ENCODE measurements around the gene TUBD1.
"Not testable (repeated sequence)": the region's sequence is repeated elsewhere in the genome, so short reads cannot be mapped to it uniquely, and the experiment has no call there.

Gene TUBD1, protein sequence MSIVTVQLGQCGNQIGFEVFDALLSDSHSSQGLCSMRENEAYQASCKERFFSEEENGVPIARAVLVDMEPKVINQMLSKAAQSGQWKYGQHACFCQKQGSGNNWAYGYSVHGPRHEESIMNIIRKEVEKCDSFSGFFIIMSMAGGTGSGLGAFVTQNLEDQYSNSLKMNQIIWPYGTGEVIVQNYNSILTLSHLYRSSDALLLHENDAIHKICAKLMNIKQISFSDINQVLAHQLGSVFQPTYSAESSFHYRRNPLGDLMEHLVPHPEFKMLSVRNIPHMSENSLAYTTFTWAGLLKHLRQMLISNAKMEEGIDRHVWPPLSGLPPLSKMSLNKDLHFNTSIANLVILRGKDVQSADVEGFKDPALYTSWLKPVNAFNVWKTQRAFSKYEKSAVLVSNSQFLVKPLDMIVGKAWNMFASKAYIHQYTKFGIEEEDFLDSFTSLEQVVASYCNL

DNA sequence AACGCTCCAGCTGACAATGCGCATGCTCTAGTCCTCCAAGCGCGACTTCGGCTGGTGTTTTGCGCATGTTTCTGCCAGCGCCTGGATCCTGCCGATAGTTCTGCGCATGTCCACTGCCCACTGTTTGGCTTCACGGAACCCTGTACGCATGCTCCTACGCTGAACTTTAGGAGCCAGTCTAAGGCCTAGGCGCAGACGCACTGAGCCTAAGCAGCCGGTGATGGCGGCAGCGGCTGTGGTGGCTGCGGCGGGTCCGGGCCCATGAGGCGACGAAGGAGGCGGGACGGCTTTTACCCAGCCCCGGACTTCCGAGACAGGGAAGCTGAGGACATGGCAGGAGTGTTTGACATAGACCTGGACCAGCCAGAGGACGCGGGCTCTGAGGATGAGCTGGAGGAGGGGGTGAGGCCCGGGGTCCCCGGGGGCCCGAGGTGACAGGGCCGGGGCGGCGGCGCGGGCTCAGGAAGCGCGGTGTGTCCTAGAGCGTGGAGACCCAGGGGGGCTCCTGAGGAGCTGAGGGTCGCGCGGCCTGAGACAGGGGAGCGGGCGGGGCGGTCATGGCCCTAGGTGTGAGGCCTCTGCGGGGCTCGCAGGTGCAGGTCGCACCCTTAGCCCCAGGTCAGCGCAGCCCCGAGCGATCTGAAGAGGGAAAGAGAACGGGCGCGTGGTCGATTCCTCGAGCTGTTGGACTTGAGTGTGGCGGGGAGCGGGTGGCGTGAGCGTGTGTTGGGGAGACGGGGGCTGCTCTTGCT lies at the start of gene TUBD1, which contains the start of gene RPS6KB1:
Gene TUBD1, minus strand, starts transcription at position 20 of the 752 bp plus-strand sequence. CDS start 1,941 bp downstream, outside the sequence.
Gene RPS6KB1, plus strand, starts transcription at position 198 of the 752 bp plus-strand sequence. Its CDS starts 64 bp downstream, at position 262.
- DNase-seq, result peak; percentile 97

DNA sequence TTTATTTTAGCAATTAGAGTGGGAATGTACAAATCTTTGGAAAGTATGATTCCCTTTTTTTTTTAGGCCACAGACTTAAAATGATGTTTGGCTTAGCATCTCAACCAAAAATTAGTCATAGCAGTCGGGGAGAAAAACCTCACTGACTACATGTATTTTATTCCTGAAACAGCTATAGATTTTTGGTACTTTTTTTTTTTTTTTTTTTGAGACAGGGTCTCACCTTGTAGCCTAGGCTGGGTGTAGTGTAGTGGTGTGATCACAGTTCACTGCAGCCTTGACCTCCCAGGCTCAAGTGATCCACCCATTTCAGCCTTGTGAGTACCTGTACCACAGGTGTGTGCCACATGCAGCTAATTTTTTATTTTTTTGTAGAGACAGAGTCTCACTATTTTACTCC lies 48.4 kb upstream of the TUBD1 start:
- DNase-seq, result no peak

DNA sequence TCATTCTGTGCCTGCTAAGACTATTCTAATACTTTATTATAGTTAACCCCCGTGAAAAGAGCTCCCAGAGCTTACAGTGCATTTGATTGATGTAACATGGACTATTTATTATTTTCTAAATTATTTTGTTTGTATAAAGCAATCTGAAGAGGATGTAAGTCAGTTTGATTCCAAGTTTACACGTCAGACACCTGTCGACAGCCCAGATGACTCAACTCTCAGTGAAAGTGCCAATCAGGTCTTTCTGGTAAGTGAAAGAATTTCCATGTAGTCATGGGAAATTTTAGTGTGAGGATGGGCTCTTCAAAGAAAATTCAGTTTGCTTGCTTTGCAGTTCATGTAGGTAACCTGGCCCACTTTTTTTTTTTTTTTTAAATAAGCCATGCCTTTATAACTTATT lies 48.0 kb upstream of the TUBD1 start:
- DNase-seq, result not testable (repeated sequence)

DNA sequence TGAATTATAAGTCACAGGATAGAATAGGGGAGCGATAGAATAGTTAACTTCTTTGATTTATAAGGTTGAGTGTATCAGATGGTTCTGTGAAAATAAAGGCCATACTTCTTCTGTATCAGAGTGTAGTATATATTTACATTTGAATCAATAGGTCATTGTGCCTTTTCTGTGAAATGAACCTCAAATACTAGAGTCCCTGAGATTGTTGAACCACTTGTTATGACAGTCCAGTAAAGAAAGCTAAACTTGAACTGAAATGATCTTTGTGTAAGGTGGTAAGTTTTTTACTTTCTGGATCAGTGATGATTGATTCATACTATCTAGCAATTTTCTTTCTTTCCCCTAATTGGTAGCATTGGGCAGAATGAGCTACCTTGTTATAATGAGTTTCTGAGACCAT lies 40.6 kb upstream of the TUBD1 start:
- not testable (repeated sequence) for DNase-seq

DNA sequence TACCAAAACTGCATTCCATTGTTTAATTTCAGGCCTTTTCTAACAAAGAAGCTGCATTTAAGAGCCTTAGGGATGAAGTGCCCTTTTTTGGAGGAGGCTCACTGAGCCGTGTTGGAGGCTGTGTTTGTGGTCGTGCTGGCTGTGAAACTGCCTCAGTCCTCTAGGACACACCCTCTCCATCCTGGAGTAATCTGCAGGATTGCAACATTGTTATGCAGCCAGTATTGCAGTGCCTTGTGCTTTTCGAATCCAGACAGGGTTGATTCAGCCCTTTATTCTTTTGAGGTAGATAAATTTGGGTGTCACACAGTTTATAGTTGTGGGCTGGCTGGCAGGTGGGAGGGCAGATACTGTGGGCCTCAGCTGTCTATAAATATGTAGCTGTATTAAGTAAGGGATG lies 38.0 kb upstream of the TUBD1 start:
- not testable (repeated sequence) for DNase-seq

DNA sequence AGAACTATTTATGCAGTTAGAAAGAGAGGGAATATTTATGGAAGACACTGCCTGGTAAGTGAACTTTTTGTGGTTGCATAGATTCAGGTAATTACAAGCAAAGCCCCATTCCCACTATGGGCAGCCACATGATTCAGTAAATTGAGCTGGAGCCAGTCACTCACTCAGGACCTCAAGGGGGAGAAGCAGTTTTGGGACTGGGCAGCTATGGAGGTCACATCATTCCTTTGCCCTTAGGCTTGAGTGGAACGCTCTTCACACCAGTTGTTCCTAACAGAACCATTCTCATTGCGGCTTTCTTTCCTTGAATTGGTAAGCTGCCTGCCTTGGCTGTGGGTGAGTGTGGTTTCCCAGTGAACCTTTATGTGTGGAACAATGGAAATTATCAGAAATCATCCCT lies 37.4 kb upstream of the TUBD1 start:
- not testable (repeated sequence) for DNase-seq

DNA sequence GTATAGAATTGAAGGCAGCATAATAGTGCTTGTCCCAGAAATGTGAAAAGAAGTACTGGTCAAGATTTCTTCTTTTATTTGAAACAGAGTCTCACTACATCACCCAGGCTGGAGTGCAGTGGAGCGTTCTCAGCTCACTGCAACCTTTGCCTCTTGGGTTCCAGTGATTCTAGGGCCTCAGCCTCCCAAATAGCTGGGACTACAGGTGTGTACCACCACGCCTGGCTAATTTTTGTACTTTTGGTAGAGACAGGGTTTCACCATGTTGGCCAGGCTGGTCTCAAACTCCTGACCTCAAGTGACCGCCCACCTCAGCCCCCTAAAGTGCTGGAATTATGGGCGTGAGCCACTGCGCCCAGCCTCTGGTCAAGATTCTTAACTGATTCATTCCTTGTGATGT lies 27.9 kb upstream of the TUBD1 start:
- not testable (repeated sequence) for DNase-seq

DNA sequence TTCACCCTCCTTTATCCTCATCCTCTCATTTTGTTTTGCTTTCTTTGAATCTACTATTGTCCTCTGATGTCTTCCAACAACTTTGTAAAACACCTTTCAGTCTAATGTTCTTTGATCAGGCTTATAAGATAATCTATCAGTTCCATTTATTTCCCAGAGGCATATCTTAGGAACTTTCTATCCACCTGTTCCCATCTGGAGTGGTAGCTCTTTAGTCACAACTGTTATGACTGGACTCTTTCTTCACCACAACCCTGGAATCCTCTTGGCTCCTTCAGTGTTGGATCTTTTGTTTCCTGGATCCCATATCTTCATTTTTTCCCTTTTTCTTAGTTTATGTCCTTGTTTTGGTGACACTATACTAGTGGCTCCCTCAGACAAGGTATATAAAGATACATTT lies 23.7 kb upstream of the TUBD1 start:
- DNase-seq, result no peak

DNA sequence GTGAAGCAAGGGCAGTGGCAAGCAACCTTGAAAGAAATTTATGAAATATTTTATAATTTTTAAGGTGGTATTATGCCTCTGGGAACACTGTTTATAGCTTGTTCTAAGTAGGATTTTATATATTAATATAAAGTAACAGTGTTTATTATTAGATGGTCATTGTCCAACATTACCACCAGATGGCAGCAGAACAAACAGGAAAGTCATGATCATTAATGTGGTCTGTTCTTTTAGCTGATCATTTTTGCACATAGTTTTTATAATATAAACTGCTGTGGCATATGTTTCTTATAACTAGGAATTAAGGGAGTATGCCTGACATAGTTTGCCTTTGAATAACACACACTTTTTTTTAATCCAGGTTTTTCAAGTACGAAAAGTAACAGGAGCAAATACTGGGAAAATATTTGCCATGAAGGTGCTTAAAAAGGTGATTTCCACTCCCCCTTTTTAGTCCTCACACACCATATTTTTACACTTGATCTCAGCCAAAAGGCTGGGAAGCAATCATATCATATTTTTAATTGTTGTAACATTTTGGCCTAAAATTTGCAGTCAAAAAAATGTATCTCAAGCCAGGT lies 21.6 kb upstream of the TUBD1 start:
- DNase-seq, result peak; percentile 45

DNA sequence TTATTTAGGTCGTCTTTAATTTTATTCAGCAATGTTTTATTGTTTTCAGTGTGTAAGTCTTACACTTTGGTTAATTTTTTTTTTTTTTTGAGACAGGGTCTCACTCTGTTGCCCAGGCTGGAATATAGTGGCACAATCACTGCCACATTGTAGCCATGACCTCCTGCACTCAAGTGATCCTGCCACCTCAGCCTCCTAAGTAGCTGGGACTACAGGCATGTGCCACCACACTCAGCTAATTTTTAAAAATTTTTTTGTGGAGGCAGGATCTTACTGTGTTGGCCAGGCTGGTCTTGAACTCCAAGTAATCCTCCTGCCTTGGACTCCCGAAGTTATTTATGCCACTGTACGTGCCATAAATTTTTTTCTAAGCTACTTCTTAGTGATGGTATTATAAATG lies 14.7 kb upstream of the TUBD1 start:
- DNase-seq, result no peak

DNA sequence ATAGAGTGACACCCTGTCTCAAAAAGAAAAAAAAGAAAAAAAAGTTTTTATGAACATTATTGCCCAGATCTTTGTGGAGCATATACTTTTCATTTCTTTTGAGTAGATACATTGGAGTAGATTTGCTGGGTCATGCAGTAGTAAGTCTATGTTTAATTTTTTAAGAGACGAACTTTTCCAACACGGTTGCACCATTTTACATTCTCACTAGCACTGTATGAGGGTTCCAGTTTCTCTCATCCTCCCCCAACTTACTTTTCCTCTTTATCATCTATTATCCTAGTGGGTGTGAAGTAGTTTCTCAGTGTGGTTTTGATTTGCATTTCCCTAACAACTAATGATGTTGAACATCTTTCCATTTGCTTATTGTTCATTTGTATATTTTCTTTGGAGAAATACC lies 10.7 kb upstream of the TUBD1 start:
- no peak for DNase-seq

DNA sequence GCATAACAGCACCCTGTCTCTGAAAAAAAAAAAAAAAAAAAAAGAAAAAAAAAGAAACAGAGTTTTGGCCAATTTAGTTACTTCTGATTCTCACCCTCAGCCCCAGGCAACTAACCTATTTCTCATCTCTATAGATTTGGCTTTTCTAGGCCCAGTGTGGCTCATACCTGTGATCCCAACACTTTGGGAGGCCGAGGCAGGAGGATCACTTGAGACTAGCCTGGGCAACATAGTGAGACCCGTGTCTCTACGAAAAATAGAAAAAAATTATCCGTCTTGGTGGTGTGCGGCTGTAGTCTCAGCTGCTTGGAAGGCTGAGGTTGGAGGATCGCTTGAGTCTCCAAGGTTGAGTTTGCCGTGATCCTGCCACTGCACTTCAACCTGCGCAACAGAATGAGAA lies 8.9 kb upstream of the TUBD1 start:
- no peak for DNase-seq

DNA sequence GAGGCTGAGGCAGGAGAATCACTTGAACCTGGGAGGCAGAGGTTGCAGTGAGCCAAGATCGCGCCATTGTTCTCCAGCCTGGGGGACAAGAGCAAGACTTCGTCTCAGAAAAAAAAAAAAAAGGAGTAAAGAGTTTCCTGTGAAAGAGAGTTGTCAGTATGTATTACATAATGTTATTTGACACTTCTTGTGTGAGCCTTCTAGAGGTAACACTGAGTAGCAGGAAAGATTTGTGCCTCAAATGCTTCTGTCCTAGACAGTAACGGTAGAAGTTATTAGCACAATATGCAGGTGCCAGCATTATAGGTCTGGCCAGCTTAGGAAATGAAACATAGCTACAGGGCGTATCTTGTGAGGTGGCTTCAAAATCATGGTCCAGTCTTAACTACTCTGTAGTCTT lies 6.4 kb upstream of the TUBD1 start:
- DNase-seq, result no peak

DNA sequence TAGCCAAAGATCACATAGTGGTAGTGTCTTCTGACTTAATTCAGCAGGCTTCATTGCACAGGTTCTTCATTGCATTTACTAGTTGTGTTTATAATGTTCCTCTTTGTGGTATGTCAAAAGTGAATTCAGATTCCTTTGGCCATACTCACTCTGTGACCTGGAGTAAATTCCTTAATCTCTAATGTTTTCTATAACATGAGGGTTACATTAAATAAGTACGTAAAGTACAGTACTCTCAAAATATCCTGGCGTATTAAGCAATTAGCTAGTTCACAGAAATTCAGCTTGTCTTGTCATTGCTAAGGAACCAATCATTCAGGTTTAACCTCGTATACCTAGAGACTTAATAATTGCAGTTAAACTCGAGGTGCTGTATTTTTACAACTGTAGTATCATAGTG lies 4.3 kb upstream of the TUBD1 start:
- DNase-seq, result no peak

DNA sequence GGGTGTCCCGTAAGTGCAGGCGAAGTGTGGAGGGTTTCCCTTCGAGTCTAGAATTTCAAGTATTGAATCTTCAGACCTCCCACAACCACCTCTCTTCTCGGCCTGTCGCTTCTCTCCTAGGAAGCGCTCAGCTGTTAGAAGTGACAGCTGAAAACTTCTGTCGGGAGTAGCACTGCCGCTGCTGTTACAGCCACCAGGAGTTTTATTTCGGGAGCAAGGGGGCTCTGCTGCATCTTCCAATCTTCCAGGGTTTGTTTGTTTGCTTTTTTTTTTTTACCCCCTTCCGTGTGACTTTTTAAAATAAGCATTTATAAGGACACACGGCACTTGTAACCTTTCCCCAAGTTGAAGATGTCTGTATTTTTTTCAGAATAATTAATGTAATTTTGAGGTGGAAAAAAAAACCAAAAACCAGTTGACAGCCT lies 945 bp upstream of the TUBD1 start:
- peak; percentile 44 for DNase-seq

DNA sequence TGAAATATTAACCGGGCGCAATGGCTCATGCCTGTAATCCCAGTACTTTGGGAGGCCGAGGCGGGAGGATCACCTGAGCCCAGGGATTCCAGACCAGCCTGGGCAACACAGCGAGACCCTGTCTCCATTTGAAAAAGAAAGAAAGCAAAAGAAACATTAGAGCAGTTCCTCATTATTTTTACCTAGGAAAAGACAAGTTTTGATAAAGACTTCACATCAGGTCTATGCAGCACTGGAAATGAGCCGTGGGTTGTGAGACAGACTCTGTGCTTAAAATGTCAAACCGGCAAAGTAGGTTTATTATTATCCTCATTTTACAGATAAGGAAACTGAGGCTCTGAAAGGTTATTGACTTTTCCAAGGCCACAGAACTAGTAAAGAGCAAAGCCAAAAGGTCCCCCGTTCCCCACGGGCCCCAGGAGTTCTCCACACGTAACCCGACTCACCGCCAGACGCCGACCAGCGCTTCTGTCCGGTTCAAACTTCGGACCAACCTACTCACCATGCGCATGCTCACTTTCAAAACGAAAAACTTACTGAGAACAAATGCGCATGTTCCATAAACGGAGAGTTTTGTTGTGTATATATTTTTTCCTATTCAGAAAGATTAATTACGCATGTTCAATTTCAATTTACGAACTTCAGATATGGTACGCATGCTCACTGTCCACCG lies 356 bp downstream of the TUBD1 start:
- DNase-seq, result no peak

DNA sequence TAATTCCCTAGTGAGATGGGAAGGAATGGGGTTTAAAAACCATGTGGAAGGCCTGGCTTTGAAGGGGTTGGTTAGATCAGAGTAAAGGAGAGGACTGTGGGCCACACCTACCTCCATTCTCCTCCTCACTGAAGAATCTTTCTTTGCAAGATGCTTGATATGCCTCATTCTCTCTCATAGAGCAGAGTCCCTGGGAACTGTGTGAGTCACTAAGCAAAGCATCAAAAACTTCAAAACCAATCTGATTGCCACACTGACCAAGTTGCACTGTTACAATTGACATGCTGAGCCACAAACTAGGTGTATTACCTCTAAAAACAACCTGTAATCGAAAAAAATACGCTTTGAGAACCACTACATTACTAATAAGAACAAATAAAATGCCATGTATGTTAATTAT lies 2.0 kb downstream of the TUBD1 start:
- no peak for DNase-seq

DNA sequence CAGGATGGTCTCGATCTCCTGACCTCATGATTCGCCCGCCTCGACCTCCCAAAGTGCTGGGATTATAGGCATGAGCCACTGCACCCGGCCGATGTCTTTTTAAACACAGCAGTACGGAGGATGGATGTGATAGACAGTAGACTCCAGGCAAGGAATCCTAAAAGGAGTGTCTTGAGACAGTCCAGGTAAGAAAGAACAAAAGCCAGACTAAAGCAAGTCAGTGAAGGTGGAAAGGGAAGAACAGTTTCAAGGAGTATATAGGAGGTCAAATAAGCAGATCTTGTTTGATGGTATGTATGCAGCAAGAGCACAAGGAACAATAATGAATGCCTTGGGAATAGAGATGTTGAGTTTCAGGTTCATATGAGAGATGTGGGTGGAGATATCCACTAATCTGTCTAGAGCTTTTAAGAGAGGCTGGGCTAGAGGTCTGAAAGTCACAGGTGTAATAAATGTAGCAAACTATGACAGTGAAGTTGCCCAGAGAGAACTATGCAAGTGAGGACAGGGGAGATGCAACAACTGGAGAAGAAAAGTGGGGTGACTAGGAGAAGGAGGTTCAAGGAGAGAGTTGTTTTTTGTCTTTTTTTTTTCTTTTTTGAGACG lies 4.5 kb downstream of the TUBD1 start:
- no peak for DNase-seq

DNA sequence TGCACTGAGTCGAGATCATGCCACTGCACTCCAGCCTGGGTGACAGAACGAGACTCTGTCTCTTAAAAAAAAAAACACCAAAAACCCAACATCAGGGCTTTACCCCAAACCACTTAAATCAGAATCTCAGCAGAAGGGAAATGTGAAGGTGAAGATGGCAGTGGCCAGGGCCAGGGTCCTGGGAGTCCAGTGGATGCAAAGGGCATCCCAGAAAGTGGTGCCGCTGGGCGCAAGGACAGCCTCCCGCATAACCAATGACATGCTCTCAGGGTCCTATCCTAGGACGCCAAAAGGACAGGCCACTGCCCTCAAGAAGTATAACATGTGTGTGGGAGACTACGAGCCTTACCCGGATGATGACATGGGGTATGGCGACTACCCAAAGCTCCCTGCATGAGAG lies 7.9 kb downstream of the TUBD1 start:
- DNase-seq, result no peak

DNA sequence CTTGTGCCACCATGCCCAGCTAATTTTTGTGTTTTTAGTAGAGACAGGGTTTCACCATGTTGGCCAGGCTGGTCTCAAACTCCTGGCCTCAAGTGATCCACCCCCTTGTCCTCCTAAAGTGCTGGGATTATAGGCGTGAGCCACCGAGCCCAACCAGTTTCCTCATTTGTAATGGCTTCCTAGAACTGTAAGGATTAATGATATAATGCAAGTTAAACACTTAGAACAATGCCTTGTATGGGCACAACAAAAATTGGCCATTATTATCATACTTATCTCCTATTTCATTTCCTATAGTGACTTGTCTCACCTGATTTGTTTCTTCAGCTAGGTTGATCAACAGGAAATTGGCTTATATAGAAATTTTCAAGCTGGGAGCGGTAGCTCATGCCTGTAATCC lies 14.1 kb downstream of the TUBD1 start:
- DNase-seq, result no peak

DNA sequence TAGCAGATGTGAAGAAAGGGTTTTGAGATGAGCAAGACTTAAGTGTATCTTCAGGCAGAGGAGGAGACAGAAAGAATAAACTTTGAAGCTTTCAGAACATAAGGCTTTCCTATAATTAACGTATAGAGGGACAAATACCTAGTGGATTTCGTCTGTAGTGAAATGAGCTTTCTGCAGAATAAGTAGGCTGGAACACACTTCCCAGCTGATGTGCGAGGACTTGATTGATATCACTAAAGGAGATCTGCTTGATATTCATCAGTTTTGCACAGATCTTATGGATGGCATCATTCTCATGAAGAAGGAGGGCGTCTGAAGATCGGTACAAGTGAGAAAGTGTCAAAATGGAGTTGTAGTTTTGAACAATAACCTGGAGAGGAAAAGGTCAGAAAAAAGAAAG lies 14.8 kb downstream of the TUBD1 start:
- no peak for DNase-seq

DNA sequence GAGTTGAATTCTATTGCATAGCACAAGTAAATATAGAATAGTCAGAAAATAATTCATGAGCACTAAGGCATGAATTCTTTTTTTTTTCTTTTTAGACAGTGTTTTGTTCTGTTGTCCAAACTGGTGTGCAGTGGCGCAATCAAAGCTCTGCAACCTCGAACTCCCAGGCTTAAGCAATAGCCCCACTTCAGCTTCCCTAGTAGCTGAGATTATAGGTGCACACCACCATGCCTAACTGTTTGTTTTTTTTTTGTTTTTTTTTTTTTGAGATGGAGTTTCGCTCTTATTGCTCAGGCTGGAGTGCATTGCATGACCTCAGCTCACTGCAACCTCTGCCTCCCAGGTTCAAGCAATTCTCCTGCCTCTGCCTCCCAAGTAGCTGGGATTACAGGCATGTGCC lies 16.6 kb downstream of the TUBD1 start:
- DNase-seq, result no peak

DNA sequence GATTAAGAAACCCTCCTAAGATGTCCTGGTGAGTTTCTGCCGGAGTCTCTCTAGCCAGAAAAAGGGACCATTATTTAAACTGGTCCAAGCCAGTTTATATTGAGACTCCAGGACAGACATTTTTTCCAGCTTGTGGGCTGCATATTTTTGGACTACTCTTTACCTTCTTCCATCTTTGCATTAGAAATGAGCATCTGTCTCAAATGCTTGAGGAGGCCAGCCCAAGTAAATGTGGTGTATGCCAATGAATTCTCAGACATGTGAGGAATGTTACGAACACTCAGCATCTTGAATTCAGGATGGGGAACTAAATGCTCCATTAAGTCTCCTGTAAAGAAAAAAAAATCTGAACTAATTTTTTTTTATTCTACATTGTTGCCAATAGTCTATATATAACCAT lies 18.4 kb downstream of the TUBD1 start:
- no peak for DNase-seq

Data from NCI-H146 (cell line).